Caki2 (cell line): ENCODE results near the gene HTRA3. TPM values are rescaled to one million over a fixed set of nuclear protein-coding genes. Genes with fewer than 3 reads are reported as not detected.

ENCODE experiments used
- DNase-seq: peaks from one replicate; pipeline ENCODE4 v3.0.0-alpha.2; 2015; ENCODE audit warnings: low read depth
- in situ Hi-C: cut with HindIII; loops from 2 replicates; pipeline ENCODE4 v1.10.0; 2016; ENCODE audit warnings: low sequenced_read_pairs, low pct_unique_long_range_greater_than_20kb, mixed read lengths
- total RNA-seq: library from RNA; depleted of rRNA; stranded (reverse); fragments of >200 nt; shearing (Covaris generic); gene quantifications from 2 replicates; pipeline ENCODE4 v1.2.3, GENCODE V29; 2014; ENCODE audit warnings: low replicate concordance

The HTRA3 gene
- total RNA-seq, 1 experiment from 2014 or later = not detected

DNA sequence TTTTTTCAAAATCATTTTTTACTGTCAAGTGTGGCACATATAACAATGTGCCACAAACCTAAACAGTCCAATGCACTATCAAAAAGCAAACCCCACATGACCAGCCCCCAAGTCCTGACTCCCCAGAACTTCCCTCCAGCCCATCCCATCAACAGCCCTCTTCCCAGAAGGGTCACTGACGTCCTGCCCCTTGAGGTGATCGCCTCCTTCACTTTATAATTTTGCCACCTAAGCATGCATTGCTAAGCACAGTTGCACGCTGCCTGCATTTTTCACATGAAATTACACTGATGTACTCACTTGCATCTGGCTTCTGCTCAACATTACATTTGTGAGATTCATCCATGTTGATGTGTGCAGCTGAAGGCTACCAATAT lies 42.5 kb downstream of the HTRA3 start:
- in situ Hi-C loops = no loop called here

GRCh38 chr4:8312976-8313375 lies 43.4 kb downstream of the HTRA3 start:
- in situ Hi-C loops = no loop called here
- no peak for DNase-seq

More for the DNA sequence above, 42.5 kb downstream of the HTRA3 start:
- DNase-seq = no peak

- in situ Hi-C loops = no loop called here
- no peak for DNase-seq
Measured at GRCh38 chr4:8314691-8315255, 45.2 kb downstream of the HTRA3 start.

DNA sequence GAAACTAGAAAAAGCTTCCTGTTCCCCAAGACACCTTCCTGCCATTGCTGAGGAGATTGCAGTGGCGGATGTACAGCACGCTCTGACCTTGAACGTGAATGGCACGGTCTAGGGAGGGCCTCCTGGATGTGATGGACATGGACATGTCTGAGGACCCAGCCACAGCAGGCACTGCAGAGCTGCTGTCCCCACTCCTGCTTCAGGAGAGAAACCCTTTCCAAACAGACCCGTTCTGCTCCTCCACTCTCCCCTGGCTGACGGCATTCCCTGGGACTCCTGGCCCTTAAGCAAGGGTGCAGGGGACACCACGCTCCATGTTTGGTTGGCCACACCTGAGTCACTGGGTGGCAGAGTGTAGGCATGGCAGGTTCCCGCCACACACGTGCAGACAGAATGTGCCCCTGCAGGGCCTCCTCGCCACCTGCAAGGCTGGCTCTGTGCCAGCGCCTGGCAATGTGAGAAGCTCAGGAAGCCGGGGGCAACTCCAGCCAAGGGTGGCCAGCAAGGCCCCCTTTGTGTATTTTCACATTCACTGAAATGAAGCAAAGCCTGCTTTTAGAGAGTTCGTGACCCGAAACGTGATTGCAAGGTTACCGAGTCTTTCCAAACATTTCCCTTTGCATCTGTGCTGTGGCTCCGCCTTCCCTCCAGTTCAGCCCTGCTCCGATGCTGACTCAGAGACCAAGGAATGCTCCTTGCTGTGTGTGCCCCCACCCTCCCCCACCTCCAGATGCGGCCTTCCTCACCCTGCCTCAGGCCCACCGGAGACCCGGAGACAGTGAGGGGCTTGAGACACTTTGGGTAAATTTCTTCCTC lies 46.1 kb downstream of the HTRA3 start:
- DNase-seq = peak; percentile 95

DNA sequence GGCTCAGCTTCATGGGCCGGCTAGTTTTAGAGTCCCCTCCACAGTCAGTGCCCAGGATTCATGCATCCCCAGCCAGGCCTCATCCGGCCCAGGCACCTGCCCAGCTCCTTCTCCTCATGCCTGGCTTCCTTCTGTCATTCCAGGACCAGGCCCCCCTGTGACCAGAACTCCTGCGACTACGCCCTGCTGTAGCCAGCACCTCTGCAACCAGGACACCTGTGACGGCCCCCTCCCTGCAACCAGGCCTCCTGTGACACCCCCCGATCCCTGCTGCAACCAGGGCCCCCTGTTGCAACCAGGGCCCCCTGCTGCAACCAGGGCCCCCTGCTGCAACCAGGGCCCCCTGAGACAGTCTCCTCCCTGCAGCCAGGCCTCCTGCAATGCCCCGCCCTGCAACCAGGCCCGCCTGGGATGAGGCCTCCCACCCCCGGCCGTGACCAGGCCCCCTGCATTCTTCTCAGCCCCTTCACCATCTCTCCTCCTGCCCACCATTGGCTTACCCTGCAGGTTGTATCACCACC lies 46.8 kb downstream of the HTRA3 start:
- no peak for DNase-seq
- in situ Hi-C loops = no loop called here

More for the DNA sequence above, 46.1 kb downstream of the HTRA3 start:
- in situ Hi-C loops = no loop called here

DNA sequence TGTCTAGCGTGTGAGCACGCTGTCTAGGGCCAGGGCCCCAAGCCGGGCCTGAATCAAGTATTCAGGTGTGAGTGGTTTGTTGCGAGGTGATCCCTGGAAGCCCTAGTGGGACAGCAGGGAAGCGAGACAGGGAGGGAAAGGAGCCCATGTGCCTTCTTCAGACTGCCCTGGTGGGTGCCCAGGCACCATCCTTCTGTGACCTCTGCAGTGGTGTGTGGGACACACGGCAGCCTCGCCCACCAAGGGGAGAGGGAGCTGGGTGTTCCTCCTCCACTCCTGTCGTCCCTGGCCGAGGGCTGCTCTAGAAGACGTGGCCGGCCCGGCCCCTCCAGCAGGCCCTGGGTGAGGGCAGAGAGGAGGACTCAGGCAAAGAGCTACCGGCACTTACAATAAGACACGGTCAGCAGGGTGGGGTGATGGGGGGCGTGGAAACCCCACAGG lies 47.4 kb downstream of the HTRA3 start:
- DNase-seq = no peak
- in situ Hi-C loops = no loop called here

DNA sequence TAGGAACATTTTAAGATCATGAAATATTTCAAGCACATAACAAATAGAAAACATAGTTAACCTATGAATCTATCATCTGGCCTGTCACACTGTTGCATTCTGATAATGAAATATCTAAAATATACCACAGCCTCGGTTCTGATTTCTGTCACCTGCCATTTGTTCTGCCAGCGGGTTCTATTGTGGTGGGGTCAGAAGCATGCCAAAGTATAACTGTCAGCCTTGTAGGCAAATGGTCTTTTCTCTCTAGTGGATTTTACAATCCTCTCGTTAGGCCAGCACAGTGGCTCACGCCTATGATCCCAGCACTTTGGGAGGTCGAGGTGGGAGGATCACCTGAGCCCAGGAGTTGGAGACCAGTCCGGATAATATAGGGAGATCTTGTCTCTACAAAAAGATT lies 47.9 kb downstream of the HTRA3 start:
- in situ Hi-C loops = no loop called here
- DNase-seq = no peak

- no peak for DNase-seq
- in situ Hi-C loops = no loop called here
Measured at GRCh38 chr4:8318509-8318908, 49.0 kb downstream of the HTRA3 start.

DNA sequence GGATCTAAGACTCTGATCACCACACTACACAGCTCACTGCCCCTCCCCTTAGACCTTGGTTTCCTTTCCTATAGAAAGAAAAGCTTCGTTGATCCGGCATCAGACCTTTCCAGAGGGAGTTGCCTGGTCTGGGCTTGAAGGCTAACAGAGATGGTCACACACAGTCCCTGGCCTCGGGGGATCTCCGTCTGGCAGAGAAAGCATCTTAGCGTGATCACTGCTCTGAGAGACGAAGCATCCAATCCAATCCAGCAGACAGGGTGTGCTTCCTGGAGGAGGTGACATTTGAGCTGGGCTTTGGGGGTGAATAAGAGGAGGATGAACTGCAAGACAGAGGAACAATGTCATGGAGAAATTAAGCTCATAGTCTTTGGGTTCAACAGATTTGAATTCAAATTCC lies 49.5 kb downstream of the HTRA3 start:
- in situ Hi-C loops = no loop called here
- DNase-seq = no peak

GRCh38 chr4:8319731-8320385 lies 50.3 kb downstream of the HTRA3 start:
- DNase-seq = no peak
- in situ Hi-C loops = no loop called here

GRCh38 chr4:8320386-8320750 lies 50.8 kb downstream of the HTRA3 start:
- in situ Hi-C loops = no loop called here
- DNase-seq = no peak

- DNase-seq = no peak
- in situ Hi-C loops = no loop called here
Measured at GRCh38 chr4:8321220-8321619, 51.7 kb downstream of the HTRA3 start.

GRCh38 chr4:8321771-8322170 lies 52.2 kb downstream of the HTRA3 start:
- in situ Hi-C loops = no loop called here
- DNase-seq = no peak

DNA sequence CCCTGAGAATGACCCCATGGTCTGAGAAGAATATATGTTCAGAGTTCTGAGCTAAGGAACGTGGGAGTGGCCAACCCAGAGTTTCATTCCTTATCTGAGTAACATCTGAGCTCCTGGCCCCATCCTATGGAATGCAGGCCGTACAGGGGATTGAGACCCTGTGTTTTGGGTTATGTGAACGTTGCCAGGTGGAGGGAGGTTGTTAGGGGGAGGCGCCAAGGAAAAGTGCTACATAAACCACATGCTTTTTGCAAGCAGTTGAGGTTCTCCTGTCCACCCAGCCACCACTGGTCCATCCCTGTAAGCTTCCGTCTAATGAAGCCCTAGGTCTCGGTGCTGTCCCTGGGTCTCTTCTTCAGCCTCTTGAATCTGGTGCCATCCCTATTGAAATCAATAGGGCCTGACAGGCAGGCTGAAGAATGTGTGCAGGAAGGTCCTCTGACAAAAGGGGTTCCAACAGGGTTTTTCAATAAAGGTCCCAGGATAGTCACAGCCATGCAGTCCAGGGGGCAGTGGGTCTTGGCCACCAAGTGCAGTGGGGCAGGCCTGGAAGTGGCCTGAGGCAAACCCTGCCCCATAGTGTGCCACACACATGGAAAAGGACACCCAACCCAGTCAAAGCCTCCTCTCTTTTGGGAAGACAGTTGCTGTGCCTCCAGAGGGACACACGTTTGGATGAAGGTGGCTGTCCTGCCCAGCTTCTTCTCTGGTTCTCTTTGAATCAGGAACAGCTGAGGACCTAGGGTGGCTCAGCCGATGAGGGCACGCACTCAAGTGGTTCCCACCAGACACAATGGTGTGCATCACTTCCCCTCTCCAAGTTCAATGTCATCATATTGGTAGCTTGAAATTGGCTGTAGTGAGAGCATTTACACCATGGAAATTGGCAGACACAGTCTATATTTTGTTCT lies 53.5 kb downstream of the HTRA3 start:
- in situ Hi-C loops = no loop called here
- no peak for DNase-seq

- in situ Hi-C loops = no loop called here
- DNase-seq = no peak
Measured at GRCh38 chr4:8323947-8324555, 54.5 kb downstream of the HTRA3 start.

DNA sequence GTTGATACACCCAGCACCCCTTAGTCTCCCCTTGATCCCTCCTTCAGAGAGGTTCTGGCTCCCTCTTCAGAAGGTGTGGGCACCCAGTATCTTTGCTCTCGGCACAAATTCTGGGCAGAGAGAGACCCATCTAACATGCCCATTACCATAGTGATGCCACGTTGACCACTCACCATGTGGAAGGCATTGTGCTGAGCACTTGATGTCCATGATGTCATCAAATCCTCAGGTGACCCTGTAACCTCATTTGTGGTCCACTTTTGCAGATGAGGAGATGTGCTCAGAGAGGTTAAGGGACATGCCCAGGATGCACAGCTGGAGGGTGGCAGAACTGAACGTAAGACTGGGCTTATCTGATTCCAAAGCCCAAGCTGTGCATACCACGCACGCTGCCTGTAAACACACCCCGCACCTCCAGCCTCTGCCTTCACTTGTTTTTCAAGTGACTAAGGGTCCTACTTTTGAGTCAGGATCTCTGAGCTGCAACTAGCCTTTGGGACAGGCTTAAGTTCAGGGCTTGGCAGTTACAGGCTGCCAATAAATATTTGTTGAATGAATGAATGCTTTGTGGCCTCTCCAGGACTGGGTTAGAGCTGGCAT lies 55.2 kb downstream of the HTRA3 start:
- in situ Hi-C loops = no loop called here
- no peak for DNase-seq

DNA sequence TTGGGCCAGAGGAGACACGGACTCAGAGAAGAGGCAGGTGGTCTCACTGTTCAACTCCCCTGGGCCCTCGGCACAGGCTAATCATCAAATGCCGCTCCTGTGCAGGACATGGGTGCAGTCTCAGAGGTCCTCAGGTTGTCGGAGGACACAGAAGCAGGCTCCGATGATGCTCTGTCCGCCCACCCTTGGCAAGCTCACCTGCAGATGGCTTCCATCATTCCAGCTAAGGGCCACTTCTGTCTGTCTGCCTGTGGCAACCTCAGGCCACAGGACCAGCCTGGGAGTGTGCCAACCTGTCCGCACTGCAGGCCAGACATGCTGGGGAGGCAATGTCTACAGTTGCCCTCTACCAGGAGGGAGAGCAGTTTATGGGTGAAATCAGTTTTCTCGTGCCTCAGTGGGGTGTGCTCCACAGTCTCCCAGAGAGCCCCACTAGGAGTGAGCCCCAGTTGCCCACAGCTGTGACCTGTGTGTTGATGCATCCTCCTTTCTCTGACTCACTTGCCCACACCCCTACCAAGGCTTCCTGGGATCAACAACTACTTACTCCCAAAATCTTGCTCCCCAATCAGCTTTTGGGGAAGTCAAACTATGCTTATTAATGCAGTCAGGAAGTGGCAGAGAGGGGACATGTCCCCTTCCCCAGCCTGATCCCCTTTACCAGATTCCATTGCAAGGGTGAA lies 55.9 kb downstream of the HTRA3 start:
- in situ Hi-C loops = no loop called here
- no peak for DNase-seq
